ENCODE data around the gene SPATA6L. TPM values are rescaled to one million over a fixed set of nuclear protein-coding genes. Genes with fewer than 3 reads are reported as not detected.

The SPATA6L gene
- total and polyA plus RNA-seq, 10 of the 15 experiments (the other 5 are each of a cell fraction or from before 2014, with no cell fraction given), result 0.37 to 1.6 (median 0.91) TPM

- TF ChIP-seq SREBF1 (IDR thresholded peaks at IDR 0.05; ENCODE audit: low read length) (no peak), POLR2AphosphoS5 (IDR thresholded peaks at IDR 0.05; ENCODE audit: low read length) (peak; percentile 98), NR2C1 (IDR thresholded peaks at IDR 0.05) (peak; percentile 84), PKNOX1 (IDR thresholded peaks at IDR 0.05) (no peak), ATF7 (IDR thresholded peaks at IDR 0.05; ENCODE audit: low read depth) (peak; percentile 15; the same call in 1 of the 2 replicates), EZH2 (IDR thresholded peaks at IDR 0.05; ENCODE audit: borderline replicate concordance, control insufficient read depth, low read depth, low read length) (no peak), HDGF (IDR thresholded peaks at IDR 0.05) (0 out of 2 replicates have a peak, but pooled peaks have one; percentile 19), IKZF2 (IDR thresholded peaks at IDR 0.05) (peak; percentile 9 to 34; a peak in 3 of 4 replicates), TAF1 (IDR thresholded peaks at IDR 0.05; ENCODE audit: borderline replicate concordance, low read depth, low read length) (peak; percentile 91), ZBTB33 (IDR thresholded peaks at IDR 0.05) (no peak), TCF12 (IDR thresholded peaks at IDR 0.05; ENCODE audit: low read depth, low read length) (peak; percentile 55; the same call in 1 of the 2 replicates), MTA3 (IDR thresholded peaks at IDR 0.05; ENCODE audit: borderline replicate concordance, low read length) (no peak), SIN3A (IDR thresholded peaks at IDR 0.05; ENCODE audit: low read depth, low read length) (peak; percentile 63; the same call in 1 of the 2 replicates), MEF2A (IDR thresholded peaks at IDR 0.05; ENCODE audit: insufficient read depth, low read depth, low read length) (no peak; the same call in 1 of the 2 replicates), YBX1 (IDR thresholded peaks at IDR 0.05) (no peak), GATAD2B (conservative IDR thresholded peaks at IDR 0.05; ENCODE audit: low read depth) (0 out of 2 replicates have a peak, but pooled peaks have one; percentile 72), POLR2A (IDR thresholded peaks at IDR 0.05; ENCODE audit: low read depth, low read length) (peak; percentile 97), BACH1 (IDR thresholded peaks at IDR 0.05; ENCODE audit: borderline replicate concordance) (peak; percentile 46), POLR2AphosphoS2 (IDR thresholded peaks at IDR 0.05; ENCODE audit: low read depth, low read length) (peak; percentile 68), TCF3 (IDR thresholded peaks at IDR 0.05; ENCODE audit: borderline replicate concordance, insufficient read depth, low read depth, low read length) (peak; percentile 85), SMC3 (IDR thresholded peaks at IDR 0.05; ENCODE audit: borderline replicate concordance, low read length) (peak; percentile 34; the same call in 1 of the 2 replicates), NBN (IDR thresholded peaks at IDR 0.05) (peak; percentile 80; the same call in 1 of the 2 replicates)
- TF ChIP-seq, protein P1, sequence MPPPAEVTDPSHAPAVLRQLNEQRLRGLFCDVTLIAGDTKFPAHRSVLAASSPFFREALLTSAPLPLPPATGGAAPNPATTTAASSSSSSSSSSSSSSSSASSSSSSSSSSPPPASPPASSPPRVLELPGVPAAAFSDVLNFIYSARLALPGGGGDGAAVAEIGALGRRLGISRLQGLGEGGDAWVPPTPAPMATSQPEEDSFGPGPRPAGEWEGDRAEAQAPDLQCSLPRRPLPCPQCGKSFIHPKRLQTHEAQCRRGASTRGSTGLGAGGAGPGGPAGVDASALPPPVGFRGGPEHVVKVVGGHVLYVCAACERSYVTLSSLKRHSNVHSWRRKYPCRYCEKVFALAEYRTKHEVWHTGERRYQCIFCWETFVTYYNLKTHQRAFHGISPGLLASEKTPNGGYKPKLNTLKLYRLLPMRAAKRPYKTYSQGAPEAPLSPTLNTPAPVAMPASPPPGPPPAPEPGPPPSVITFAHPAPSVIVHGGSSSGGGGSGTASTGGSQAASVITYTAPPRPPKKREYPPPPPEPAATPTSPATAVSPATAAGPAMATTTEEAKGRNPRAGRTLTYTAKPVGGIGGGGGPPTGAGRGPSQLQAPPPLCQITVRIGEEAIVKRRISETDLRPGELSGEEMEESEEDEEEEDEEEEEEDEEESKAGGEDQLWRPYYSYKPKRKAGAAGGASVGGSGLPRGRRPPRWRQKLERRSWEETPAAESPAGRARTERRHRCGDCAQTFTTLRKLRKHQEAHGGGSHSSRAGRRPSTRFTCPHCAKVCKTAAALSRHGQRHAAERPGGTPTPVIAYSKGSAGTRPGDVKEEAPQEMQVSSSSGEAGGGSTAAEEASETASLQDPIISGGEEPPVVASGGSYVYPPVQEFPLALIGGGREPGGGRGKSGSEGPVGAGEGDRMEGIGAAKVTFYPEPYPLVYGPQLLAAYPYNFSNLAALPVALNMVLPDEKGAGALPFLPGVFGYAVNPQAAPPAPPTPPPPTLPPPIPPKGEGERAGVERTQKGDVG (CRISPR knock-in tag; IDR thresholded peaks at IDR 0.05), result no peak
- TF ChIP-seq, protein P2, sequence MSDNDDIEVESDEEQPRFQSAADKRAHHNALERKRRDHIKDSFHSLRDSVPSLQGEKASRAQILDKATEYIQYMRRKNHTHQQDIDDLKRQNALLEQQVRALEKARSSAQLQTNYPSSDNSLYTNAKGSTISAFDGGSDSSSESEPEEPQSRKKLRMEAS (IDR thresholded peaks at IDR 0.05; ENCODE audit: low read depth, low read length), result peak; percentile 68
These were observed 13.2 kb upstream of the SPATA6L start, which contains the start of gene CDC37L1 (continued) for GRCh38 chr9:4679268-4680172.

Data from GM12878 (cell line).